HCT116 (cell line): ENCODE results near the gene CAMSAP3. TPM values are rescaled to one million over a fixed set of nuclear protein-coding genes. Genes with fewer than 3 reads are reported as not detected.

Source experiments
- ATAC-seq: fragments of 200-7000 bp; cut with Tn5 transposase; 2 replicates; pipeline ENCODE4 v1.9.1; 2020; ENCODE audit warnings: mild to moderate bottlenecking, moderate library complexity
- BruUV-seq: library from RNA; stranded (reverse); fragments of 400-500 nt; replicated peaks from 2 replicates; lab custom pipeline; 2021; lab: Mats Ljungman, UMichigan
- CTCF ChIA-PET: fragments of 300-600 bp; sonication (Branson Sonifier 250); formaldehyde crosslinking; loops from one replicate; lab custom pipeline; 2021; ENCODE audit warnings: antibody characterized with exemption; lab: Charles Lee
- POLR2A ChIA-PET: fragments of 300-600, 350-600 bp; sonication (Branson Sonifier 250); formaldehyde crosslinking; loops from one replicate; lab custom pipeline; 2021; ENCODE audit warnings: antibody characterized with exemption; lab: Charles Lee
- RAD21 ChIA-PET, 2 experiments: fragments of 300-600 bp; sonication (Branson Sonifier 250); formaldehyde crosslinking; loops; one replicate each; lab custom pipeline; 2023; ENCODE audit warnings: low total read pairs in 2 of 2; ENCODE audit not compliant: uncharacterized antibody in 2 of 2, unreplicated experiment in 2 of 2, low non-redundant PET in 1 of 2; lab: Charles Lee
- DNase-seq: peaks from one replicate; pipeline ENCODE4 v3.0.0-alpha.2; 2010; ENCODE audit warnings: low read depth, low spot score
- H2AFZ ChIP-seq: fragments of 200-600 bp; shearing (Covaris generic), sonication (generic); 2 replicates; pipeline ENCODE4 v1.6.1; 2017; ENCODE audit warnings: low read depth, mixed run types, mixed read lengths, antibody characterized with exemption, low read length; ENCODE audit not compliant: poor library complexity, severe bottlenecking
- H3K27ac ChIP-seq: 2 replicates; pipeline ENCODE4 v1.5.1; 2012; ENCODE audit warnings: low read depth, low read length
- H3K27me3 ChIP-seq: fragments of 200-600 bp; sonication (generic); 2 replicates; pipeline ENCODE4 v1.6.1; 2016; ENCODE audit warnings: mixed run types, low read length, mixed read lengths; ENCODE audit not compliant: insufficient read depth
- H3K36me3 ChIP-seq, 2 experiments: fragments of 200-500 bp in 1 of 2; fragments of 200-600 bp in 1 of 2; sonication (Bioruptor generic) in 1 of 2; sonication (generic) in 1 of 2; 2 replicates each; pipeline versions ENCODE4 v1.5.1 to v1.6.1; 2014 to 2016; ENCODE audit warnings: low read length in 2 of 2, inconsistent platforms in 1 of 2, mixed read lengths in 1 of 2, mixed run types in 1 of 2; ENCODE audit not compliant: insufficient read depth in 2 of 2, control insufficient read depth in 1 of 2
- H3K4me1 ChIP-seq, 2 experiments: fragments of 200-600 bp in 1 of 2; sonication (generic) in 1 of 2; 2 replicates each; pipeline versions ENCODE4 v1.5.1 to v1.6.1; 2012 to 2017; ENCODE audit warnings: low read length in 2 of 2, inconsistent platforms in 1 of 2, mild to moderate bottlenecking in 1 of 2, mixed read lengths in 1 of 2, mixed run types in 1 of 2, moderate library complexity in 1 of 2; ENCODE audit not compliant: insufficient read depth in 2 of 2, control insufficient read depth in 1 of 2
- H3K4me2 ChIP-seq: fragments of 200-600 bp; sonication (generic); 2 replicates; pipeline ENCODE4 v1.6.1; 2017; ENCODE audit warnings: mixed run types, low read length, mixed read lengths
- H3K4me3 ChIP-seq, 2 experiments: fragments of 200-600 bp in 1 of 2; sonication (generic) in 1 of 2; replicated peaks in 1 of 2; 2 replicates each; pipeline ENCODE4 v1.5.1; 2011 to 2016; ENCODE audit warnings: low read length in 2 of 2, control low read depth in 1 of 2, low read depth in 1 of 2, mild to moderate bottlenecking in 1 of 2, mixed read lengths in 1 of 2, mixed run types in 1 of 2
- H3K79me2 ChIP-seq: fragments of 200-600 bp; sonication (generic); 2 replicates; pipeline ENCODE4 v1.6.1; 2017; ENCODE audit warnings: mild to moderate bottlenecking, mixed run types, low read length, moderate library complexity, mixed read lengths; ENCODE audit not compliant: insufficient read depth
- H3K9ac ChIP-seq: fragments of 200-600 bp; sonication (generic); 2 replicates; pipeline ENCODE4 v1.6.1; 2016; ENCODE audit warnings: low read length, mixed read lengths
- H3K9me2 ChIP-seq: fragments of 200-600 bp; sonication (generic), shearing (Covaris generic); 2 replicates; pipeline ENCODE4 v1.6.1; 2017; ENCODE audit warnings: mixed run types, mild to moderate bottlenecking, moderate library complexity; ENCODE audit not compliant: insufficient read depth
- H3K9me3 ChIP-seq, 2 experiments: fragments of 200-500 bp in 1 of 2; fragments of 200-600 bp in 1 of 2; sonication (Bioruptor generic) in 1 of 2; sonication (generic) in 1 of 2; 2 replicates each; pipeline ENCODE4 v1.6.1; 2014 to 2017; ENCODE audit warnings: low read length in 2 of 2, mixed read lengths in 2 of 2, inconsistent platforms in 1 of 2, low read depth in 1 of 2, mild to moderate bottlenecking in 1 of 2, mixed run types in 1 of 2, moderate library complexity in 1 of 2; ENCODE audit not compliant: control insufficient read depth in 1 of 2, insufficient read depth in 1 of 2
- H4K20me1 ChIP-seq: fragments of 200-600 bp; sonication (generic), shearing (Covaris generic); 2 replicates; pipeline ENCODE4 v1.6.1; 2017; ENCODE audit warnings: mixed run types, mild to moderate bottlenecking, moderate library complexity; ENCODE audit not compliant: insufficient read depth
- CBX3 ChIP-seq: IDR thresholded peaks from 2 replicates; pipeline ENCODE4 v1.6.1; 2012; ENCODE audit warnings: low read depth
- EGR1 ChIP-seq: IDR thresholded peaks from 2 replicates; pipeline ENCODE4 v1.6.1; 2012; ENCODE audit warnings: low read depth
- EZH2 ChIP-seq: fragments of 200-600 bp; sonication (generic); IDR thresholded peaks from 2 replicates; pipeline ENCODE4 v1.6.1; 2017; ENCODE audit warnings: antibody characterized with exemption, mixed run types
- JUND ChIP-seq: IDR thresholded peaks from 2 replicates; pipeline ENCODE4 v1.6.1; 2012
- POLR2A ChIP-seq: IDR thresholded peaks from 2 replicates; pipeline ENCODE4 v1.7.0; 2011; ENCODE audit warnings: borderline replicate concordance; ENCODE audit not compliant: insufficient read depth, insufficient read length; ENCODE audit errors: extremely low read depth
- POLR2AphosphoS5 ChIP-seq: IDR thresholded peaks from 2 replicates; pipeline ENCODE4 v1.6.1; 2011; ENCODE audit warnings: mild to moderate bottlenecking, low read depth, low read length, moderate library complexity
- RAD21 ChIP-seq: IDR thresholded peaks from 2 replicates; pipeline ENCODE4 v1.6.1; 2012; ENCODE audit warnings: low read depth, mild to moderate bottlenecking
- SIN3A ChIP-seq: IDR thresholded peaks from 2 replicates; pipeline ENCODE4 v1.6.1; 2012; ENCODE audit warnings: low read depth
- SP1 ChIP-seq: IDR thresholded peaks from 2 replicates; pipeline ENCODE4 v1.6.1; 2012; ENCODE audit warnings: low read depth
- SRF ChIP-seq: IDR thresholded peaks from 2 replicates; pipeline ENCODE4 v1.6.1; 2012; ENCODE audit warnings: low read depth
- ZFX ChIP-seq: fragments of 450-650 bp; IDR thresholded peaks from 2 replicates; pipeline ENCODE4 v1.6.1; 2017
- intact Hi-C: fragments of 100-400 bp; cut with micrococcal nuclease; formaldehyde crosslinking; loops from 2 replicates; pipeline ENCODE4 v1.10.0; 2022
- total RNA-seq: library from RNA; stranded (reverse); gene quantifications from one replicate; pipeline ENCODE4 v1.2.1, GENCODE V29; 2021; ENCODE audit not compliant: unreplicated experiment
- TF ChIP-seq, protein P1 (sequence below): IDR thresholded peaks from 2 replicates; pipeline ENCODE4 v1.6.1; 2012; ENCODE audit warnings: low read depth
- TF ChIP-seq, protein P2 (sequence below), 3 experiments: fragments of 200-600 bp in 1 of 3; sonication (generic) in 1 of 3; IDR thresholded peaks in 2 of 3; conservative IDR thresholded peaks in 1 of 3; 2 replicates each; pipeline ENCODE4 v1.5.1; 2012 to 2017; ENCODE audit warnings: low read depth in 2 of 3, low read length in 2 of 3, antibody characterized with exemption in 1 of 3, borderline replicate concordance in 1 of 3, control low read depth in 1 of 3, mild to moderate bottlenecking in 1 of 3, mixed read lengths in 1 of 3, mixed run types in 1 of 3, moderate library complexity in 1 of 3; ENCODE audit not compliant: insufficient read depth in 1 of 3
- TF ChIP-seq, protein P3 (sequence below): IDR thresholded peaks from 2 replicates; pipeline ENCODE4 v1.6.1; 2011; ENCODE audit warnings: mild to moderate bottlenecking, low read length, moderate library complexity; ENCODE audit not compliant: insufficient replicate concordance; ENCODE audit errors: extremely low read depth

Gene CAMSAP3
- total RNA-seq, 1 experiment from 2014 or later = 24.0 TPM

DNA sequence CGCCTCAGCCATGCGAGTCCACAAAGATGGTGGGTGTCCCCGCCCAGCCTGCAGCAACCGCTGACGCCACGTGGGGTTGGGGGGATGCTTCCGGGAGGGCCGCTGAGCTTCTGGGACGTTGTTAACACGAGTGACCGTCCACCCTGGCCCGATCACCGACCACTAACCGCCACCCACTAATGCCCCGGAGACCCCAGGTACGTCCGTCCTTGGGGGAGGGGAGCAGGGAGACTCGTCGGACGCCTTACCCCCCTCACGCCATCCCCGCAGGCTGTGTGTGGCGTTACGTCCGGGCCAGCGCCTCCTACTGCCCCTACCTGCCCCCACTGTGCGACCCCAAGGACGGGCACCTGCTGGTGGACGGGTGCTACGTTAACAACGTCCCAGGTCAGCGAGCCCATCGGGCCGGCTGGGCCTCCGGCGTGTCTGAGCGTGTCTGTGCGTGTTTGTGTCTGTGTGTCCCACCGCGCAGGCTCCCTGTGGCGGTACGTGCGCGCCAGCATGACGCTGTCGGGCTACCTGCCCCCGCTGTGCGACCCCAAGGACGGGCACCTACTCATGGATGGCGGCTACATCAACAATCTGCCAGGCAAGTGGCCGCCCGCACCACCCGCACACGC, 38.9 kb upstream of the CAMSAP3 start:
- H2AFZ ChIP-seq = no peak overlapping the region
- CTCF ChIA-PET = no interaction called here
- H3K9ac ChIP-seq = no peak overlapping the region
- BruUV-seq = no TSS peak
- no peaks in the 10 kb centered on the region for H4K20me1 ChIP-seq
- peaks cover 6 to 8% of the 10 kb centered on the region in 2 experiments; a peak in 3 of 4 replicates for H3K36me3 ChIP-seq
- H3K4me1 ChIP-seq = no peaks in the 10 kb centered on the region
- H3K27ac ChIP-seq = no peak overlapping the region
- RAD21 ChIA-PET = no interaction called here
- intact Hi-C loops = no loop called here
- no peak for DNase-seq
- TF ChIP-seq SRF (no peak), POLR2A (no peak), ZFX (no peak), CBX3 (no peak), EZH2 (no peak), EGR1 (no peak), RAD21 (no peak), SIN3A (no peak), JUND (no peak), POLR2AphosphoS5 (no peak), SP1 (no peak)
- TF ChIP-seq, protein P1, sequence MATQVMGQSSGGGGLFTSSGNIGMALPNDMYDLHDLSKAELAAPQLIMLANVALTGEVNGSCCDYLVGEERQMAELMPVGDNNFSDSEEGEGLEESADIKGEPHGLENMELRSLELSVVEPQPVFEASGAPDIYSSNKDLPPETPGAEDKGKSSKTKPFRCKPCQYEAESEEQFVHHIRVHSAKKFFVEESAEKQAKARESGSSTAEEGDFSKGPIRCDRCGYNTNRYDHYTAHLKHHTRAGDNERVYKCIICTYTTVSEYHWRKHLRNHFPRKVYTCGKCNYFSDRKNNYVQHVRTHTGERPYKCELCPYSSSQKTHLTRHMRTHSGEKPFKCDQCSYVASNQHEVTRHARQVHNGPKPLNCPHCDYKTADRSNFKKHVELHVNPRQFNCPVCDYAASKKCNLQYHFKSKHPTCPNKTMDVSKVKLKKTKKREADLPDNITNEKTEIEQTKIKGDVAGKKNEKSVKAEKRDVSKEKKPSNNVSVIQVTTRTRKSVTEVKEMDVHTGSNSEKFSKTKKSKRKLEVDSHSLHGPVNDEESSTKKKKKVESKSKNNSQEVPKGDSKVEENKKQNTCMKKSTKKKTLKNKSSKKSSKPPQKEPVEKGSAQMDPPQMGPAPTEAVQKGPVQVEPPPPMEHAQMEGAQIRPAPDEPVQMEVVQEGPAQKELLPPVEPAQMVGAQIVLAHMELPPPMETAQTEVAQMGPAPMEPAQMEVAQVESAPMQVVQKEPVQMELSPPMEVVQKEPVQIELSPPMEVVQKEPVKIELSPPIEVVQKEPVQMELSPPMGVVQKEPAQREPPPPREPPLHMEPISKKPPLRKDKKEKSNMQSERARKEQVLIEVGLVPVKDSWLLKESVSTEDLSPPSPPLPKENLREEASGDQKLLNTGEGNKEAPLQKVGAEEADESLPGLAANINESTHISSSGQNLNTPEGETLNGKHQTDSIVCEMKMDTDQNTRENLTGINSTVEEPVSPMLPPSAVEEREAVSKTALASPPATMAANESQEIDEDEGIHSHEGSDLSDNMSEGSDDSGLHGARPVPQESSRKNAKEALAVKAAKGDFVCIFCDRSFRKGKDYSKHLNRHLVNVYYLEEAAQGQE = no peak
- TF ChIP-seq, protein P2, sequence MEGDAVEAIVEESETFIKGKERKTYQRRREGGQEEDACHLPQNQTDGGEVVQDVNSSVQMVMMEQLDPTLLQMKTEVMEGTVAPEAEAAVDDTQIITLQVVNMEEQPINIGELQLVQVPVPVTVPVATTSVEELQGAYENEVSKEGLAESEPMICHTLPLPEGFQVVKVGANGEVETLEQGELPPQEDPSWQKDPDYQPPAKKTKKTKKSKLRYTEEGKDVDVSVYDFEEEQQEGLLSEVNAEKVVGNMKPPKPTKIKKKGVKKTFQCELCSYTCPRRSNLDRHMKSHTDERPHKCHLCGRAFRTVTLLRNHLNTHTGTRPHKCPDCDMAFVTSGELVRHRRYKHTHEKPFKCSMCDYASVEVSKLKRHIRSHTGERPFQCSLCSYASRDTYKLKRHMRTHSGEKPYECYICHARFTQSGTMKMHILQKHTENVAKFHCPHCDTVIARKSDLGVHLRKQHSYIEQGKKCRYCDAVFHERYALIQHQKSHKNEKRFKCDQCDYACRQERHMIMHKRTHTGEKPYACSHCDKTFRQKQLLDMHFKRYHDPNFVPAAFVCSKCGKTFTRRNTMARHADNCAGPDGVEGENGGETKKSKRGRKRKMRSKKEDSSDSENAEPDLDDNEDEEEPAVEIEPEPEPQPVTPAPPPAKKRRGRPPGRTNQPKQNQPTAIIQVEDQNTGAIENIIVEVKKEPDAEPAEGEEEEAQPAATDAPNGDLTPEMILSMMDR (IDR thresholded peaks at IDR 0.05 in 2 of 3, conservative IDR thresholded peaks at IDR 0.05 in 1 of 3; ENCODE audit: borderline replicate concordance in 1 of 3, insufficient read depth in 1 of 3, low read depth in 2 of 3, low read length in 2 of 3) = no peak
- TF ChIP-seq, protein P3, sequence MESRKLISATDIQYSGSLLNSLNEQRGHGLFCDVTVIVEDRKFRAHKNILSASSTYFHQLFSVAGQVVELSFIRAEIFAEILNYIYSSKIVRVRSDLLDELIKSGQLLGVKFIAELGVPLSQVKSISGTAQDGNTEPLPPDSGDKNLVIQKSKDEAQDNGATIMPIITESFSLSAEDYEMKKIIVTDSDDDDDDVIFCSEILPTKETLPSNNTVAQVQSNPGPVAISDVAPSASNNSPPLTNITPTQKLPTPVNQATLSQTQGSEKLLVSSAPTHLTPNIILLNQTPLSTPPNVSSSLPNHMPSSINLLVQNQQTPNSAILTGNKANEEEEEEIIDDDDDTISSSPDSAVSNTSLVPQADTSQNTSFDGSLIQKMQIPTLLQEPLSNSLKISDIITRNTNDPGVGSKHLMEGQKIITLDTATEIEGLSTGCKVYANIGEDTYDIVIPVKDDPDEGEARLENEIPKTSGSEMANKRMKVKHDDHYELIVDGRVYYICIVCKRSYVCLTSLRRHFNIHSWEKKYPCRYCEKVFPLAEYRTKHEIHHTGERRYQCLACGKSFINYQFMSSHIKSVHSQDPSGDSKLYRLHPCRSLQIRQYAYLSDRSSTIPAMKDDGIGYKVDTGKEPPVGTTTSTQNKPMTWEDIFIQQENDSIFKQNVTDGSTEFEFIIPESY = no peak
- TF ChIP-seq, all 23 proteins: peak for 0
- H3K27me3 ChIP-seq = no peaks in the 10 kb centered on the region
- POLR2A ChIA-PET = no interaction called here
- no peak overlapping the region for H3K4me3 ChIP-seq
- no peaks in the 10 kb centered on the region for H3K79me2 ChIP-seq
- H3K9me3 ChIP-seq = no peaks in the 10 kb centered on the region
- ATAC-seq = no peak
- no peaks in the 10 kb centered on the region for H3K9me2 ChIP-seq
- H3K4me2 ChIP-seq = no peak overlapping the region
